ENCODE results near the gene CYP27C1.
"Not testable (repeated sequence)": the region's sequence is repeated elsewhere in the genome, so short reads cannot be mapped to it uniquely, and the experiment has no call there.

The CYP27C1 gene

DNA sequence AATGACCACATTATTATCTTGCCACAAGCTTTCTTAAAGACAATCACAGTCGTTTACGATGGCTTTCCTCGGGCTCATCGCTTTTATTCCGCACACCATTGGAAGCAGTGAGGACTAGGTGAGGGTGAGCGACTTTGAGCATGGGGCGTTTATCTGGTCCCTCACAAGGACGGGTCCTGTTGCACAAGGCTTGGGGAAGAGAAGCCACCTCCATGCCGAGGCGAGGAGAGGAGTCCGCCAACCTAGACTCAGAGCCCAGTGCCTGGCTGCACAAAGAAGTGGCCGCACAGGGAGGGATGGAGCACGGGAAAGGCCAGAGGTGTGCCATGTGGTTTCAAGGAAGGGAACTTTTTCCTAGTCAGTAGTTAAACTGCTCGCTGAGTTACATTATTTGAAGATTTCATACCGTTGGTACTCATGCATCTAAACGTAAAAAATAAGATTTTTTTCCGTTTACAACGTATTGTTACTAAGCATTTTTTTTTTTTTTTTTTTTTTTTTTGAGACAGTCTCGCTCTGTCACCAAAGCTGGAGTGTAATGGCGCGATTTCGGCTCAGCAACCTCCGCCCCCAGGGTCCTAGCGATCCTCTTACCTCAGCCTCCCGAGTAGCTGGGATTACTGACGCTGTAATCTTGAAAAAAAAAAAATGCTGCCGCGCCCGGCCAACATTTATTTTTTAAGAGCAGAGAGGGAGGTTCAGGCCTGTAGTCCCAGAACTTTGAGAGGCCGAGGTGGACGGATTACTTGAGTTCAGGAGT is 849 bp upstream of the CYP27C1 start:
- DNase-seq, result no peak

- DNase-seq, result no peak
Measured at GRCh38 chr2:127219171-127220070, 678 bp downstream of the CYP27C1 start.

GRCh38 chr2:127218812-127219170 is 1.3 kb downstream of the CYP27C1 start:
- no peak for DNase-seq

GRCh38 chr2:127217470-127218325 is 2.4 kb downstream of the CYP27C1 start:
- DNase-seq, result no peak

DNA sequence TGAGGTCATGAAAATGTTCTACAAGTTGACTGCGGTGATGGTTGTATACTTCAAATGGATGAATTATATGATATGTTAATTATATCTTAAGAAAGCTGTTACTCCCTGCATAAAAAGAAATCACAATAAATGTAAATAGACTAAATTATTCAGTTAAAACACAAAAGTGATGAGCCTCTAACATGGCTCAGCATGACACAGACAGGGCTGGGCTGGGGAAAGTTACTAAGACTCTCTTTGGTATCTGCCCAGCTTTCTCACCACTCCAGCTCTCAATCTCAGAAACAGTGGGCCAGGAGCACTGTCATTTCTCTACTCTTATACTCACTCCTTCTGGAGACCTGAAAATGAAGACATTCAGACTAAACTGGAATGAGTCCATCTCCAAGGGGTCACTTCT is 3.5 kb downstream of the CYP27C1 start:
- DNase-seq, result no peak

DNA sequence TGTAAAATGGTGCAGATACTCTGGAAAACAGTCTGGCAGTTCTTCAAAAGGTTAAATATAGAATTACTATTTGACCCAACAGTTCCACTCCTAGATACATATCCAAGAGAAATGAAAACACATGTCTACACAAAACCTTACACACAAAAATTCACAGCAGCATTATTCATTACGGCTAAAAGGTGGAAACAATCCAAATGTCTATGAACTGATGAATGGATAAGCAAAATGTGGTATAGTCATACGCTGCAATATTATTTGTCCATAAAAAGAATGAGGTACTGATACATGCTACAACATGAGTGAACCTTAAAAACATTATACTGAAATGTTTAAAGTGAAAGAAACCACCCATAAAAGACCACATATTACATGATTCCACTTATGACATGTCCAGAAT is 4.0 kb downstream of the CYP27C1 start:
- no peak for DNase-seq

- DNase-seq, result not testable (repeated sequence)
Measured at GRCh38 chr2:127214201-127214600, 5.9 kb downstream of the CYP27C1 start.

DNA sequence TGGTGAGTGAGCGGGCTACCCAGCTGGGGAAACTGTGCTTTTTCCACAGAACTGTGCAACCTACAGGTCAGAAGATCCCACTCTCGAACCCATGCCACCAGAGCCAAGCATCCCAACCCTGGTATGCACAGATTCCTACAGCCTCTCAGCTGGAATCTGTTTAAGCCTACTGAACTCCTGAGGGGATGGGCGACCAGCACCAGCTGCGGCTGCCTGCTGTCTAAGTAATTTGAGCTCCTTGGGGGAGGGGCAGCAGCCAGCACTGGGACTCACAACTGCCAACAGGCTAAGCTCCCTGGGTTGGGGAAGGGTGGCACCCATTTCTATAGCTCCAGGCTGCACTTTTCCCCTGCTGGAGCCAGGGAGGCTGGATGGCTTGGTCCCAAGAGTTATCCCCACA is 11.8 kb downstream of the CYP27C1 start:
- no peak for DNase-seq

DNA sequence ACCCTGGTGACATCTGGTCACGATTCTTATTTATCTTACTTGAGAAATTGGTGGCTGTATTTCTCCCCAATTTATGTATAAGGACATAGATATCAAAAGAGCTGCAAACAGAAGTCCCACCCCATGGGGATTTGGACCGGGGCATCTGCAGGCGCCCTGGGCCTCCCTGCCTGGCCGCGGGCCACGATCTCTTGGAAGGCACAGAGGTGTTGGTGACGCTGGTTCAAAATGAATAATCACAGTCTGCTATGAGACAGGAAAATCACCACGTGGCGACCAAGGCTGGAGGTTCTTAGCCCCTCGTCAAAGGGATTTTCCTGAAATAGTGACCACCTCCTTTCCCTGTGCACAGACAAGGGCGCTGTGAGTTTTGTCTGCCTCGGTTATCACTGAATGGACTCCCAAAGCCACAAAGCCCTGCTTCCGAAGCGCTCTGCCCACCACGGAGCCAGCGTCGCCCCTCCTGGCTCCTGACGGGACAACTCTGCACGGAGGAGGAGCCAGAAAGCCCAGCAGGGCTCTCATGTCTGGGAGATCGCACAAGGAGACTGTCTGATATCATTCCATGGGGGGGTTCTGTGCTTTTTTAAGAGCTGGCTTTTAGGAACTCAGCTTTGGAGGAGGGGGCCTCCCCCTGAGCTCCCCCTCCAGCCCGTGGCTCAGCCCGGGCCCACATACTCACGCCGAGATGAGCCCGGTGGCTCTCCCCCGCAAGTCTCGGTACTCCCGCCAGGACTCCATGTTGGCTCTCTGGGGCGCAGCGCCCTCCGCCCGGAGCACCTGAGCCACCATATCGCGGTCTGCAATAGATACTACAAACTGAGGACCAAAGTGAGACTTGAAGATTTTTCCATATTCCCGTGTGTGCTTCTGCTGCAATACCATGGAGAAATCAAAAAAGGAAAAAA is 14.6 kb downstream of the CYP27C1 start:
- DNase-seq, result no peak

GRCh38 chr2:127201452-127201851 is 18.6 kb downstream of the CYP27C1 start:
- DNase-seq, result no peak

DNA sequence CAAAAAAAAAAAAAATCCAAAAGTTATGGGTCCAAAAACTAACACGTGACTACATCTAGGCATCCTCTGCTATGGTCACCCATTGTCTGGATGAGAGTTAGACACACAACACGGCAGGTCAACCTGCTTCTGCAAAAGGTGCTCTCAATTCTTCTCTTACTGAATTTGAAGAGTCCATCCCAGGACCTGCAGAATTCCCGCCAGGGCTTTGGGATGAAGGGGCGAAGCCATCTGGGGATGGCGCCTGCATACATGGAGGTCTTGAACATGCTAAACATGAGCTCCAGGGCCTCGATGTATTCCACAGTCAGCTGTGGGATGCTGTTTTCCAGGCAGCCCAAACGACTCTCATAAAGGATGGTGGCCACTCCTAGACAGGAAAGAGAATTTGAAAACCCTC is 19.1 kb downstream of the CYP27C1 start:
- no peak for DNase-seq

DNA sequence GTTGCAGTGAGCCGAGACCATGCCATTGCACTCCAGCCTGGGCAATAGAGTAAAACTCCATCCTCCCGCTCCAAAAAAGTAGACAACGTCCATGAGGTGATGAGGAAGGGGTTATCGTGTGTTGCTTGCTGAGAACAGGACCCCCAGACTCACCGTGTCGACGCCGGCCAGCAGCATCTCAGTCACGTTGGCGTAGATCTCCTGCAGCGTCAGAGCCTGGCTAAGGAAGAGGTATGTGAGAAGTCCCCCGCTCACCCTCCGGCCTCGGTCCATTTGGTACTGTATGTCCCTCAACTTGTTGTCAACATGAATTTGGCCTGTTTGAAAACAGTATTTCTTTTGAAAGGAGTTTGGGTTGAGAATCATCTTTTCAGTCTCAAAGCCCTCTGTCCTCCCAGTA is 20.9 kb downstream of the CYP27C1 start:
- DNase-seq, result no peak

- DNase-seq, result peak; percentile 67
Measured at GRCh38 chr2:127197475-127198385, 22.4 kb downstream of the CYP27C1 start.

- no peak for DNase-seq
Measured at GRCh38 chr2:127196998-127197397, 23.1 kb downstream of the CYP27C1 start.

DNA sequence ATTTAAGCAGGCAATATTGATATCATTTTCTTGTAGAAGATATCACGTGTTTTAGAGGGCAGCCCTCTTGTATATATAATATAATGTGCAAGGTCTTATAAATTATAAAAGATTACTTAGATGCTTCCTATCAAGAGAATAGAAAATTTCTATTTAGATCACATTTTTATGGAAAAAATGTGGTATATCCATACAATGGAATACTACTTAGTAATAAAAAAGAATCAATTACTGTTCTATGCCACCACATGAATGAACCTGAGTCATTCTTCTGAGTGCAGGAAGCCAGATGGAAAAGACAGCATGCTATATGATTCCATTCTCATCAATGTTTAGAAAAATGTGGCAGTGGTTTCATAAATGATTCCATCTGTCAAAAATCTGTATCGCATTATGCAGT is 23.6 kb downstream of the CYP27C1 start:
- DNase-seq, result no peak

DNA sequence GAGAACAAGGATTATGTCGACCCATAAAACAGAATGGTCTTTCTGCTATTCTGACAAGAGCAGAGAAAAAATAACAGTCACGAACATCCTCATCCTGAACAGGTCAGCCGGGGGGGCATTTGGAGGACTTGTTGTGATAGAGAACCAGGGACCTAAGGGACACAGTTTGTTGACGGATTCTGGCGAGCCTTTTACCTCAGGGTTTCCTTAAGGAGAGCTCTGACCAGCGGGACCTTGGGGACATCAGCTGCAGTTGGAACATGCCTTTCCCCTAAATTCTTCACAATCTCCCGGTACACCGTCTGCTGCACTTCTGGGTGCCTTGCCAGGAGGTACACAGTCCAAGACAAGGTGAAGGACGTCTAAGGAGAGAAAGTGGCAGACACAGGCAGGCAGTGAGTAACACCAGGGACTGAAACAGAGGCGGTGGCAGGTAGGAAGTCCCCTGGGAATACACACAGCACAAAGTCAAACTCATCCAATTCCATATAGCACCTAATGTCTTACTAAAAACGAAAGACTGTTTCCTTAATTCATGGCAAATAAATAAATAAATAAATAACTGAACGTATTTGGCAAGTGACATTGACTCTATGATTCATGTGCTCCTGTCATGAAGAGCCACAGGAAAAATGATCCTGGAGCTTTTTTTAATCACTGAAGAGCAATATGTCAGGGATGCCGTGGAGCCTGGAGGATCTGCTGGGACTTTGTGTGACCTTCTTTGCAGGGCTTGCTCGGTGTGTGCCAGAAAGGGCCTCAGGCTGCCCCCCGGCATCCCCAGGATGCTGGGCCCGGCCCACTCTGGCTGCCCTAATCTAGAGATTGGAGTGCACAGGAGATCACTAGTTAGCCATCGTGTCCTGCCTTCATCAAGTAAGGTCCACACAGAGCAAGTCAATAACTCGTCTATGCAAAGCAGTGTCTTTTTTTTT is 24.7 kb downstream of the CYP27C1 start:
- no peak for DNase-seq

DNA sequence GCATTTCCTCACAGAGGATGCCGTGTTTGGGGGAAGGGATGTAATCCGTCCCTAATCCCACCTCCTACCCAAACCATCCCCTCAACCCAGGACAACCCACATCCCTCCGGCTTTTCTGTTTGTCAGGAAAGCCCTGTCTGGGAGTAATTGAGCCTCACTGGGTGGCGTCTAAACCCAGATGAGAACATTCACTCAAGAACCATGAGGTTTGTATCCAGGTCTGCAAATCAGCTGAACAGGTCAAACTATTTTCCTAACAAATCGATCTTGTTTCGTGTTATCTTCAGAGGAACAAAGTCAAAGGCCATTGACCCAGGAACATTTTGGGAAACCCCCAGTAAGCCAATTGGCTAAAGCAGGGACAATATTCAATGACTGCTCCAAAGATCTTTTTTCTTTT is 25.7 kb downstream of the CYP27C1 start:
- no peak for DNase-seq

DNA sequence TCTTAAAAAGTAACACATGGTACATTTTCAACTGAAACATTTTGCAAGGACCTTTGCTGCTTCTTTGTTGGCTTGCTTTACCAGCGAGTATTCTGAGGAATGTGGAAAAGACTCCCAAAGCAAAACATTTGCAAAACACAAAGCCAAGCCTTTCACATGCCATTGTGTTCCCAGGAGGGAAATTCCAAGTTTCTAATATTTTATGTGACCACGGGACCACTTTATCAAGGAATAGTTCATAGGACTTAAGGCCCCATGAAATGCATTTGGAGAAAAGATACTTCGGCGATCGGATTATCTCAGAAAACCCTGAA is 26.2 kb downstream of the CYP27C1 start:
- no peak for DNase-seq

DNA sequence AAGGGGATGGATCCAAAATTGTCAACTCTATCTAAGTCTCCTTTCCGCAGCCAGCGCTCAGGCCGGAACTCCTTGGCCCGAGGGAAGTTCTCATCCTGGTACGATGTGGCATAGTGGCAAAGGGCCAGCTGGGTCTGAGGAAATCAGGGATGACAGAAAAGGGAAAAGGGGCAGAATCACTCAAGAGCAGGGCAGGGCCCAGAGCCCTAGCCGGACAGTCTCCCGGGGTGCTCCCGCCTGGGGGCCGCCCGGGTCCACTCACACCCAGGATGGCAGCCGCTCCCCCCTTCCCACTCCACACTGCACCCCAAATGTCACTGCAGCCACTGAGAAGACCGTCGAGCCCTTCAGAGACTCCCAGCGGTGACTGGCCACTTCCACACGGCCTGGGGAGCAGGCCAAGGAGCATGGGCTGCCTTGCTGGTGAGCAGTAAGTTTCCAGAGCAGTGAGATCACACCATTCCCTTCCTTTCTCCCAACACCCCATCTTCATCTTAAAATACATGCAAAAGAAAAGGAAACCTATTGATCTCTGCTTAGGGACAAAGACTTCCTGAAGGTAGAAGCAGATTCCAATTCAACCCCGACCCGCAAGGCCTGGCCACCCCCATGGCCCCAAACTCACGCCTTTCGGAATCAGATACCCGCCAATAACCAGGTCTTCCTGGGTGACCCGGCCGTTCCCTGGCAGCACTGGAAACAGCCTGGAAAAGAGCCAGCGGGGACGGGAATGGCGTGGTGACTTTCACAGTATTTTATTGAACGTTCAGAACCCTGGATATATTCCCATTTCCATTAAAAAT is 26.7 kb downstream of the CYP27C1 start:
- no peak for DNase-seq
